Measurements from ENCODE around the gene FBXO46.

The FBXO46 gene

DNA sequence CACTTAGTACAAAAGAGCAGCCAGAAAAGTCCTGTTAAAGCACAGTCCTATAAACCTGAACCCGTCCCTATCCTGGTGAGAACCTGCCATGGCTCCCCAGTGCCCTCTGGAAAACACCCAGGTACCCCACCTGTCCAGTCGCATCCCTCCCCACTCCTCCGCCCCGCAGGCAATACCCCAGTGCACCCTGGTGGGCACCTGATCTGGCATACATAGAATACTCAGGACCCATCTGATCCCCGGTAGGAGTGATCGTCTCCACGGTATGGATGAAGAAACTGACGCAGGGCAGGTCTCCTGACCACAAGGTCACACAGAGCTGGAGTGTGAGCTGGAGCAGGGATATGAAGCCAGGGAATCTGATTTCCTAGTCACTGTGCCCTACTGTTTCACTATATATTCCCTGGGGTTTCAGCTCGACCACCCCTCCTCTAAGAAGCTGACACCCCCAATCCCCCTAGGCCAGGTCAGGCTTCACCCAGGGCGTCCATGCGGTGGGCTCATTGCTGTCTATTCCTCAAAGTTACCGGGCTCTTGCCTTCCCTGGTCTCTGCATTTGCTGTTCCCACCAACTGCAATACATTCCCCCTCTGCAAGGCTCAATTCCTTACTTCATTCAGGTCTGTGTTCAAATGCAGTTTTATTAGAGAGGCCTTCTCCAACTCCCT lies 12.6 kb downstream of the FBXO46 start:
- DNase-seq (ENCODE audit: low read depth in 2 of 2), result no peak
- H3K4me3 ChIP-seq (replicated peaks in 1 of 2; ENCODE audit: low read depth in 2 of 2, low read length in 2 of 2), result peak overlapping the region; percentile 26 to 35
- TF ChIP-seq, protein P1, sequence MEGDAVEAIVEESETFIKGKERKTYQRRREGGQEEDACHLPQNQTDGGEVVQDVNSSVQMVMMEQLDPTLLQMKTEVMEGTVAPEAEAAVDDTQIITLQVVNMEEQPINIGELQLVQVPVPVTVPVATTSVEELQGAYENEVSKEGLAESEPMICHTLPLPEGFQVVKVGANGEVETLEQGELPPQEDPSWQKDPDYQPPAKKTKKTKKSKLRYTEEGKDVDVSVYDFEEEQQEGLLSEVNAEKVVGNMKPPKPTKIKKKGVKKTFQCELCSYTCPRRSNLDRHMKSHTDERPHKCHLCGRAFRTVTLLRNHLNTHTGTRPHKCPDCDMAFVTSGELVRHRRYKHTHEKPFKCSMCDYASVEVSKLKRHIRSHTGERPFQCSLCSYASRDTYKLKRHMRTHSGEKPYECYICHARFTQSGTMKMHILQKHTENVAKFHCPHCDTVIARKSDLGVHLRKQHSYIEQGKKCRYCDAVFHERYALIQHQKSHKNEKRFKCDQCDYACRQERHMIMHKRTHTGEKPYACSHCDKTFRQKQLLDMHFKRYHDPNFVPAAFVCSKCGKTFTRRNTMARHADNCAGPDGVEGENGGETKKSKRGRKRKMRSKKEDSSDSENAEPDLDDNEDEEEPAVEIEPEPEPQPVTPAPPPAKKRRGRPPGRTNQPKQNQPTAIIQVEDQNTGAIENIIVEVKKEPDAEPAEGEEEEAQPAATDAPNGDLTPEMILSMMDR (IDR thresholded peaks at IDR 0.05; ENCODE audit: low read depth, low read length), result no peak

DNA sequence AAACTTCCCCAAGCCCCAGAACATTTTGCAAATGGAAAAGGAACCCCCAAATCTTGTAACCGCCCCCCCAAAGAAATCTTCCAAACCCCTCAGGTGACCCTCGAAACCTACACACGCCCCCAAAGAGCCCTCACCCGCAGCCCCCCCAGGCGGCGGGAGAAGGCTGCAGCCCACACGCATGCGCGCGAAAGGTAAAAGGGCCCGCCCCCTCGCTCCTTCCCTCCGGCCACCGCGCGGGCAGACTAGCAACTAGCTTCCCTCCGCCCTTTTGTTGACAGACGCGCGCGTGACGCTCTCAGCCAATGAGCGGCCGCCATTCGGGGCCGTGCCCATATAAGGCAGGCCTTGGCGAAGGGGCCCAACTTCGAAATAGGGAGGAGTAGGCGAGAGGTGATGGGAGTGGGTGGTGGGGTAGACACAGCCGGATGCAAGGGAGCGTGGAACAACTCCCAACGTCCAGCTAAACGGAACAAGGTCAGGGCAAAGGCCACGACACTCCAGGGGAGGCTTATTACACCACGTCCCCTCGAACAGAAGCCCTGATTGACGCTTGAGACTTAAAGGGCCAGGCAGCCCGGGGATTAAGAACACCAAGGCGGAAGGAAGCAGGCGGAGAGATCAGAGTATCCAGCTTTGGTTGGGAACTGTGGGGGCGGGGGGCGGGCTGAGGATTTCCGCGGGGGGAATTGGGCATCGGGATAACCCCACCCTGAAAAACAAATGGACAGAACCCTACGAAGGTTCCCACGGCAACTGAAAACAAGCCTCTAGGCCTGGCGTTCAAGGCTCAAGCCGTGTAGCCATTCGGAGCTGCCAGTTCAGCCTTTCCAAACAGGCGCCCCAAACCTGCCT lies 13.3 kb downstream of the FBXO46 start:
- TF ChIP-seq, protein P1 (IDR thresholded peaks at IDR 0.05; ENCODE audit: low read depth, low read length), result peak; percentile 26
- peak; percentile 99 to 100 for DNase-seq (ENCODE audit: low read depth in 2 of 2)
- peak overlapping the region; percentile 72 to 73 for H3K4me3 ChIP-seq (replicated peaks in 1 of 2; ENCODE audit: low read depth in 2 of 2, low read length in 2 of 2)

DNA sequence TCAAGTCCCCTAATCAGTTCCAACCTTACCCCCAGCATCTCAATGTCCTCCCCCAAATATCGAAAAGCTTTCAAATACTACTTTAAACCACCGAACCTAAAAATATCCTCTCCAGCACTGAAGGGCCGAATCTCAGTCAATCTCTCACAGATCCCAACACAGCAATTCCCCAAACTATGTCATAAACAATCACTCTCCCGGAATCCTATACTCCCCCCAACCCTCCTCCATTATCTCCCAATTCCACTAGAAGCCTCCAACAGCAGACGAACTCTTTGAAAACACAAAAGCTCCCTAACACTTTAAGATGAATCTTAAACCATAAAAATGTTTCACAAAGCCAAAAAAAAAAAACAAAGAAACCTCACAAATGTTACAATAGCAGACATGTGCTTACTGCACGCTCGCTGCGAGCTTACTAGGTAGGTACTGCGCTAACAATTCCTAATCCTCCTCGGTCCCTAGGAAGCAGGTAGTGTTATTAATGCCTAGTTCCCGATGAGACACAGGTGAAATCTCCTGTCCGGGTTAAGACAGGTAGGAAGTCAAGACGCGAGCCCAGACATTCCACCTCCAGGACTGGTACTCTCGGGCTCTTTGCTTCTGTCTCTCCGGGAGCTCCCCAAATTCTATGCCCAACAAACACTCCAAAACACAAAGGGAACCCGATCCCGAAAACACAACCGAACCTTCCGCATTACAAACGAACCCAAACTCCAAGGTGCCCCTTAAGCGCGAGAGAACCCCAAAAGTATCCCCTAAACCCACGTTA lies 14.2 kb downstream of the FBXO46 start:
- peak overlapping the region; percentile 72 to 73 for H3K4me3 ChIP-seq (replicated peaks in 1 of 2; ENCODE audit: low read depth in 2 of 2, low read length in 2 of 2)
- peak; percentile 38 to 41 for DNase-seq (ENCODE audit: low read depth in 2 of 2)
- TF ChIP-seq, protein P1 (IDR thresholded peaks at IDR 0.05; ENCODE audit: low read depth, low read length), result no peak

DNA sequence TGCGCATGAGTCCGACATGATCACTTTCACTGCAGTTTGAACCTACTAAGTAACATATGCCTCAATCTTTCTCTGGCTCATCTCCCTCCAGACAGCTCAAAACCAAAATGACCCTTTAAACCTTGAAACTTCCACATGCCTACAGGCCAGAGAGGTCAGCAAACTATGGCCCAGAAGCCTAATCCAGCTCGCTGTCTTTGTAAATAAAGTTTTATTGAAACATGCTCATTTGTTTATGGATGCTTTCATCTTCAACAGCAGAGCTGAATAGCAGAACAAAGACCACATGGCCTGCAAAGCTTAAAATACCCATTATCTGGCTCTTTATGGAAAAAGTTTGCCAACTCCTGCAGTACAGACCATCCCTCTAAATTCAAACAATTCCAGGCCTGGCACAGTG lies 15.6 kb downstream of the FBXO46 start:
- H3K4me3 ChIP-seq (replicated peaks in 1 of 2; ENCODE audit: low read depth in 2 of 2, low read length in 2 of 2), result no peak overlapping the region
- DNase-seq (ENCODE audit: low read depth in 2 of 2), result peak in 1 of 2 donors; percentile 13
- TF ChIP-seq, protein P1 (IDR thresholded peaks at IDR 0.05; ENCODE audit: low read depth, low read length), result no peak

DNA sequence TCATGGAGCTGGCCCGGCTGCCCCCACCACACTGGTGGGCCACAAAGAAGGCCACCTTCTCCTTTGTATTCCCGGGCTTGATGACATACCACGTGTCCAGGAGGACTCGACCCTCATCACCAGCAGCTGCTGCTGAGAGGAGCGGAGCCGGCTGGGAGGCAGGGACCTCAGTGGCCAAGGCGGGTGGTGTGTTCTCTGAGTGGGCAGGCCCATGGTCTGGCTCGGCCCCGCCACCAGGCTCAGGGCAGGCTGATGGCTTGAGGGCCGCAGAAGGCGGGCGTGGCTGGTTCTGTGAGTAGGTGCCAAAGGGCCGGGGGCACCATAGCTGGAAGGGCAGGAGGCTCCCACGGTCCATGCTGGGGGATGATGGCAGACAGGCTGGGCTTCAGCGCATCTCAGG lies 17.6 kb downstream of the FBXO46 start:
- TF ChIP-seq, protein P1 (IDR thresholded peaks at IDR 0.05; ENCODE audit: low read depth, low read length), result no peak
- H3K4me3 ChIP-seq (replicated peaks in 1 of 2; ENCODE audit: low read depth in 2 of 2, low read length in 2 of 2), result no peak overlapping the region
- no peak for DNase-seq (ENCODE audit: low read depth in 2 of 2)

DNA sequence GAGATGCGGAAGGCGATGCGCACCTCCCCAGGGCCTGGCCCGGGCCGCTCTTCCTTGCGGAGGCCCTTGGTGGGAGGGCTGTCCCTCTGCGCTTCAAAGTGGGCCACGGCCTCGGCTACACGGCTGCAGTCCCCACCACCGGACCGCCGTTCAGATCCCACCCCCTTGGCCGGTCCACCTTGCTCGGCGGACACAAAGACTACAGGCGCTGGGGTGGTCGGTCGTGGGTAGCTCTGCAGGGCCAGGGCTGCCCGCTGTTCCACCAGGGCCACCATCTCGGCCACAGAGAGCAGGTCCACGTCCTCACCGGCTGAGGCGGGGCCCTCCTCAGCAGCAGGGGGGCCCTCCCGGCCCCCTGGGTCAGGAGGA lies 18.0 kb downstream of the FBXO46 start:
- DNase-seq (ENCODE audit: low read depth in 2 of 2), result no peak
- no peak overlapping the region for H3K4me3 ChIP-seq (replicated peaks in 1 of 2; ENCODE audit: low read depth in 2 of 2, low read length in 2 of 2)
- TF ChIP-seq, protein P1 (IDR thresholded peaks at IDR 0.05; ENCODE audit: low read depth, low read length), result no peak
